Measurements from ENCODE around the gene TMEM17.
A peak's percentile ranks its signal among the peaks of the same experiment; 100 is the strongest.
"Not testable (repeated sequence)": the region's sequence is repeated elsewhere in the genome, so short reads cannot be mapped to it uniquely, and the experiment has no call there.

Gene TMEM17, protein sequence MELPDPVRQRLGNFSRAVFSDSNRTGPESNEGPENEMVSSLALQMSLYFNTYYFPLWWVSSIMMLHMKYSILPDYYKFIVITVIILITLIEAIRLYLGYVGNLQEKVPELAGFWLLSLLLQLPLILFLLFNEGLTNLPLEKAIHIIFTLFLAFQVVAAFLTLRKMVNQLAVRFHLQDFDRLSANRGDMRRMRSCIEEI

DNA sequence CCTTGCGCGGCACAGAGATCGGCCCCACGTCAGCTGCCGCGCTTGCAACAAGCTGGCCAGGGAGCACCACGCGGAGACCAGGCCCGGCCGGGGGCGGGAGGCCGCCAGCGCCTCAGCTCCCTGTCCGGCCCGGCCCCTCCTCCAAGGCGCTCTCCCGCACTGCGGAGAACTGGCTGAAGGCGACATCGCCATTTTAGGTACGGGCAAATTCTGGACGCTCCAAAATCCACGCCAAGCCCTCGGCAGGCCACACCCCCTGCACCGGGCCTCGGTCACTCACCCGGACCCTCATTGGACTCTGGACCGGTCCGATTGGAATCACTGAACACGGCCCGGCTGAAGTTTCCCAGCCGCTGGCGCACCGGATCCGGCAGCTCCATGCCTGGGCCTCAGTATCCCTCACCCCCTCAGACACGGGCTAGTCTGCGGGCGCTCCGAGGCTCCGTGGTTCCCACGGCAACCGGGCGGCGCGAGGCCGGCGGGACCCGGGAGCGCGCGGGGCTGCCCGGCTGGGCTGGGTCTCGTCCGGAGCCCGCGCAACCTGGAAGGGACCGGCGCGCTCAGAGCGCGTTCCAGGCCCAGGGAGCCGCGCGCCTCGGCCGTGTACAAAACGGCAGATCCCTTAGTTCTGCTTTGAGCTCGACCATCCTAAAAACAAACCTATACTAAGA lies at the start of gene TMEM17:
Gene TMEM17, minus strand, starts transcription at position 446 of the 671 bp plus-strand sequence. Its CDS starts 66 bp downstream, at position 380.
- DNase-seq (ENCODE audit: low spot score), result peak; percentile 41

DNA sequence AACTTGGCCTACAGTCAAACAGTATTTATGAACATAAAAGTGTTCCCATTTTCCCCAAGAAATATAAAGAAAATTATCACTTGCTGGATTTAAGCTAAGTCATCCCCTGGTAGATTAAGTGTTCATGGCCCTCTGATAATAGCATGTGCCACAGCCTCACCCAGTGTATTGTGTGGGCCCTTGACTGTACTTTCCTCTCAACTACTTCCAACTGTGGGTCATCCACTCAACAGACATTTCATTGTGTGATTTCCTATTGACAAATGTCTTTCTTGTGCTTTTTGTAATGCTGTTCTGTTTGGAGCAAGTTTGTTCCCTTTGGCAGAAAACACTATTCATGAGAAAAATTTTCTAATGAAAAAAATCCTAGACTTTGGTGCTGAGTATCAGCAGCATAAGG lies 48.4 kb upstream of the TMEM17 start:
- no peak for DNase-seq (ENCODE audit: low spot score)

DNA sequence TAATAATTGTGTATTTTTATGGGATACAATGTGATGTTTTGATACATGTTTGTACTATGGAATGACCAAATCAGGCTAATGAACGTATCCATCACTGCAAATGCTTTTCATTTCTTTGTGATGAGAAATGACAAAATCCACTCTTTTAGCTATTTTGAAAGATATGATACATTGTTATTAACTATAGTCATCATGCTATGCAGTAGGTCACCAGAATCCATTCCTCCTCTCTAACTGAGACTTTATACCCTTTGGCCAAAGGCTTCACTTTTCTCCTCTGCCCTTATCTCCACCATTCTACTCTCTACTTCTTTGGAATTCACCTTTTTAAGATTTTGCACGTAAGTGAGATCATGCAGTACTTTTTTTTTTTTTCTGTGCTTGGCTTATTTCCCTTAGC lies 44.5 kb upstream of the TMEM17 start:
- DNase-seq (ENCODE audit: low spot score), result no peak

DNA sequence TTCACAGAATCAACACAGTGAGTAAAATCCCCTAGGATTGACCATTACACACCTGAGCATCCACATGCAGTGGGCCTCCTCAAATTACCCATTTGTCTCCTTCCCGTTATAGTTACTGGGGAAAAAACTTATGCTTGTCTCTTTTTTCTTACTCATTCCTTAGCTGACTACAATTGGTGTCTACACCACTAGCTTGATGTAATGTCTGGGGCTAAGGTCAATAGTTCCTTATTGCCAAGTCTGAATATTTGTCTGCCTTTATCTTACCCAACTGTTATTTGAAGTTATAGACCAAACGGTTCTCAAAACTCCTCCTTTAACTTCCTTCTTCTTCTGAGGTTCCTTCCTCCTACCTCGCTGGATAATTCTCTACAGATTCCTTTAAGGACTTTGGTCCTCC lies 41.9 kb upstream of the TMEM17 start:
- DNase-seq (ENCODE audit: low spot score), result no peak

DNA sequence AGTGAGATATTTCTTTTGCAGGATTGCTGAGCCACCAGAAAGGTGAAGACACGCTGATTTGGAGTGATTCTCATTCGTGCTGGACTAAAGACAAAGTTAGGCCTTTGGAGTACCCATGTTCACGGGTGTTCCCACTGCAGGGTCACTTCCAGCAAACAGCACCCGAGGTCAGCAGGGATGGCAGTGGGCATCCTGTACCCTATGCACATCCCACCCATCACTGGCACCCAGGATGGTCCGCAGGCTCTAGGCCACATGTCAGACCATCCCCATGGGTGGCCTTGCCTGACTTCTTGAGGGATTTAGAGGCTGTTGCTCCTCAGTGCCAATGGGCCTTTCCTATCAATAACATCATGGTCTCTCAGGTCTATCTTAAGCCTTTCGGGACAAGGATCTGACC lies 39.3 kb upstream of the TMEM17 start:
- no peak for DNase-seq (ENCODE audit: low spot score)

DNA sequence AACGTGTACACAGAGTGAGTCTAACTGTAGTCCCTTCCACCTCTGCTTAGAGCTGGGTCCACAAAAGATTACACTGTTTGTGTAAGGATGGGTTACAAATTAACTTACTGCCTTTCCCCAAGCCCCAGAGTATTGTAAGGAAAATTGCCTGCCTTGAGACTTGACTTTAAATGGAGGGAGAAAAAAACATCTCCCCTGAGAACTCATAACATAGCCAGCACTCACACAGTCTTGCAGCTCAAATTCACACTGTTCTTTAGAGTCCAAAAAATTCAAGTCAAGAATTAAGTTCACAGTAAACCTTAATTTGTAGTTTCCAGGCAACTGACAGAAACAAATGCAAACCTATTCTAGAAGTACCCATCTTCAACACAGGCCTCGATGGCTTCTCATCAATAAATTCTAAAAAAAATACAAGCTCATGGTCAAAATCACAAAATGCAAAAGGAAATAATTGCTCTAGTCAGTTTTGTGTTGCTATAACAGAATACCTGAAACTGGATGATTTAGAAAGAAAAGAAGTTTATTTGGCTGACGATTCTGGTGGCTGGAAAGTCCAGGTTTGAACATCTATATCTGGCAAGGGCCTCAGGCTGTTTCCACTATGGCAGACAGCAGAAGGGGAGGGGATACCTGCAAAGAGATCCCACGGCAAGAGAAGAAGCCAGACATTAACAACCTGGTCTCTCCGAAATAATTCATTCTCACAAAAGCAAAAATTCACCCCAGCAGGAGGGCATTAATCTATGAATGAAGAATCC lies 34.6 kb upstream of the TMEM17 start:
- no peak for DNase-seq (ENCODE audit: low spot score)

DNA sequence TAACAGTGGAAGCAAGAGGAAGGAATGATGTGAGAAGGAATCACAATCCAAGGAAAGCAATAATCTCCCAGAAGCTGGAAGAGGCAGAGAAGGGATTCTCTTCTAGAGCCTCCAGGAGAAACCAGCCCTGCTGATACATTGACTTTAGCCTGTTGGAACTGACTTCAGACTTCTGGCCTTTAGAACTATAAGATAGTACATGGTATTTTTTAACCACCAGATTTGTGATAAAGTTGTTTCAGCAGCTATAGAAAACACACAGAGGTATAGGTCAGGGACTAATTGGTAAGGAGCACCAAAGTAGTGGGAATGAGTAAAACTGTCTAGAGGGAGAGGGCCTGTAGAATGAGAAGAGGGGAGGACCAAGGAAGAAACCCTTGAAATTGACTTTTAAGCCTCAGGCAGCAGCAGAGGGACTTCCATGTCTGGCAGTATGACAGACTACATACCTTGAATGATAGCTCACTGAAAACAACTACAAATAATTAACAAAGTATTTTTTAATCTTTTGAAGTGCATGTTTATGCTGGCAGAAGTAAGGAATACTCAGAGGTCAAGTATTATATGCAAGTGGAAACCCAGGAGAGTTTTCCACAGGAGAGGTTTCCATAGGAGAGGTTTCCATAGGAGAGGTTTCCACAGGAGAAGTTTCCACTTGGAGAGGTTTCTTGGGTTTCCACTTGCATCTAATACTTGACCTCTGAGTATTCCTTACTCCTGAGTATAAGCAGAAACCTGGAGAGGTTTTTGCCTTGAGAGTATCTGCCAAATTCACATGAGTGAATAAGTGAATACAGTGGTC lies 33.8 kb upstream of the TMEM17 start:
- DNase-seq (ENCODE audit: low spot score), result no peak

DNA sequence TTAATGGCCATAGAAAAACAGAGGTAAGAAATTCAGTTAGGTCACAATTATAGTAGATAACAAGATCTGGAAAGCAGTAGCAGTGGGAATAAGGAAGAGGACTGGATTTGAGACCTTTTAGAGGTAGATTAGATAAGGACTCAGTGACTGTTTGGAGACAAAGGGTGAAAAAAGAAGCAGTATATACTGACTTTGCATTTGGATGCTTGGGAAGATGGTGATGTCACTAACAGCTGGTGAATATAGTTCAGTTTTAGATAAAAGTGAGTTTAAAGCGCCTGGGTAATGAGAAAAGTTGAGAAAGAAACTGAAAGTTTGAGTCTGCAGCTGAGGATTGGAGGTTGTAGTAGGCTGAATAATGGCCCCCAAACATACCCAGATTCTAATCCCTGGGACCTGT lies 32.8 kb upstream of the TMEM17 start:
- no peak for DNase-seq (ENCODE audit: low spot score)

DNA sequence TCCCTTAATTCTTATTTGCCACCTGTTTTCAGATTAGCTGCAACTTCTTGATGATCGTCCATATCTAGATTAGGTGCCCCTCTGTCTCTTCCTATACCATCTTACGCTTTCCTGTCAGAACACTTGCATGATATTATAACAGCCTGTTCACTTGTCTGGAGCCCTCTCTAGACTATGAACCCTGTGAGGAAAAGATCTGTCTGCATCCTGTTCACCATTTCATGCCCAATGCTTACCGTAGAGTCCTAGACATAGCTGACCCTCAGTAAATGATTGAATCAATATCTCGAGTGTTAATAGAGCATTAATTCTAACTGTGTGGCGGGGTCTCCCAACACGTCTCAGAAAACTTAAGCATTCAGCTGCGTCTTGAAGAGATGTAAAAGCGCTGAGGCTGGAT lies 31.8 kb upstream of the TMEM17 start:
- DNase-seq (ENCODE audit: low spot score), result no peak

DNA sequence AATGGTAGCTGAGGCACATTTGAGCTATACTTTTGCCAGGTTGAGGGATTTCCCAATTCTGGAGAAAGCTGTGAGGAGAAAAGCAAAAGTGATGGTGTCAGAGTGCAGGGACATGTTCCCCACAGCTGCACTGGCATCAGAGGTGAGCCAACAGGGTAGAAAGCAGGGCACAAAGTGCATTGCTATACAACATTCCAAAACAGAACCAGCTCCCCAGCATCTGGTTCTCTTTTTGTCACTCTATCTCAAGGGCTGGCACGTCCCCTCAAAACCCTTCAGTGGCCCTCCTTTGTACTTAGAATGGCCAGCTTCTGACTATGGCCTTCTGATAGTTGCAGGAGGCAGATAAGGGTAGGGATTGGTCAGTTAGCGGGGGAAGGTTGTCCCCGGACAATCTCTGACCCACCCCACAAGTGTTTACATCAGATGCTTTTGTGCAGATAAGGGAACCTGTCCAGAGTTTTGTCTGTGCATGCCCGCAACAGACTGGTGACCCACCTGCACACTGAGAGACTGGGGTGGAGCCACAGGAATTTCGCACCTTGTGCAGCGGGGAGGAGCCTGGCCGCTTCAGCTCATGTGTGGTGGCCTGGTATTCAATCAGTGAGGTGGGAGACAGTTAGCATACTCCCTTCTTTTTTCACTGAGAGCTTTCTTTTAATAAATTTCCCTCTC lies 31.0 kb upstream of the TMEM17 start:
- DNase-seq (ENCODE audit: low spot score), result no peak

DNA sequence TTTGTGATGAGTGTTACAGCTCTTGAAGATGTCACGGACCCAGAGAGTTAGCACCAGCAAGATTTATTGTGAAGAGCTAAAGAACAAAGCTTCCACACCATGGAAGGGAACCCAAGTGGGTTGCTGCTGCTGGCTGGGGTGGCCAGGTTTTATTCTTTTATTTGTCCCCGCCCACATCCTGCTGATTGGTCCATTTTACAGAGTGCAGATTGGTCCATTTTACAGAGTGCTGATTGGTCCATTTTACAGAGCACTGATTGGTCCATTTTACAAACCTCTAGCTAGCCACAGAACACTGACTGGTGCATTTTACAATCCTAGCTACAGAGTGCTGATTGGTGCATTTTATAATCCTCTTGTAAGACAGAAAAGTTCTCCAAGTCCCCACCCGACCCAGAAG lies 29.5 kb upstream of the TMEM17 start:
- not testable (repeated sequence) for DNase-seq (ENCODE audit: low spot score)

DNA sequence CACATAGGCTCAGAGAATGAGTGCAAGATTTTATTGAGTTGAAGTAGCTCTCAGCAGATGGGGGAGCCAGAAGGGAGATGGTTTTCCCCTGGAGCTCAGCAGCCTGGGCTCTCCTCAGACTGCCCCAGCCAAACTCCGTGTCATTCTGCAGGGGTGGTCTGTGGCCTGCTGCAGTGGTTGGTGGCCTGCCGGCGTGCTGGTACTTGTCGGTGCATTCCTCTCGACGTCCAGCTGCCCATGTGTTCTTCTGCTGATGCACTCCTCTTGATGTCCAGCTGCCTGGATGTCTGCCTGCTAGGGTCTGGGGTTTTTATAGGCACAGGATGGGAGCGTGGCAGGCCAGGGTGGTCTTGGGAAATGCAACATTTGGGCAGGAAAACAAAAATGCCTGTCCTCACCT lies 25.6 kb upstream of the TMEM17 start:
- DNase-seq (ENCODE audit: low spot score), result no peak

DNA sequence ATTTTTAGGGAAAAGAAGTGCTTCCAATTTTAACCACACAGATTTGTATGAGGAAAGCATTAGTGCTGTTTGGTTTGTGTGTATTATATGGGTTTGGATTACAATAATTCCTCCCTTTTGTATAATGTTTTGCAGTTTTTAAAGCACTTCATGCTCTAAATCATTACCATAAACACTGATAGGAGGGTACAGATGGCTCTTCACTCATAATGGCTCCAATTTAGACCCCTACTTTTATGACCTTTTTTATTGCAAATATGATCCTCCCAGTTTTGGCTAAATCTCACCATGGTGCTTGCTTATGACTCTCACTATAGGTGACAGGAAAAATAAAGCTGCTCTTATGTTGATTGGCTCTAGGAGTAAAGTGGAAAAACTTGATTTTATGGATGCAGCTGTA lies 23.8 kb upstream of the TMEM17 start:
- no peak for DNase-seq (ENCODE audit: low spot score)

DNA sequence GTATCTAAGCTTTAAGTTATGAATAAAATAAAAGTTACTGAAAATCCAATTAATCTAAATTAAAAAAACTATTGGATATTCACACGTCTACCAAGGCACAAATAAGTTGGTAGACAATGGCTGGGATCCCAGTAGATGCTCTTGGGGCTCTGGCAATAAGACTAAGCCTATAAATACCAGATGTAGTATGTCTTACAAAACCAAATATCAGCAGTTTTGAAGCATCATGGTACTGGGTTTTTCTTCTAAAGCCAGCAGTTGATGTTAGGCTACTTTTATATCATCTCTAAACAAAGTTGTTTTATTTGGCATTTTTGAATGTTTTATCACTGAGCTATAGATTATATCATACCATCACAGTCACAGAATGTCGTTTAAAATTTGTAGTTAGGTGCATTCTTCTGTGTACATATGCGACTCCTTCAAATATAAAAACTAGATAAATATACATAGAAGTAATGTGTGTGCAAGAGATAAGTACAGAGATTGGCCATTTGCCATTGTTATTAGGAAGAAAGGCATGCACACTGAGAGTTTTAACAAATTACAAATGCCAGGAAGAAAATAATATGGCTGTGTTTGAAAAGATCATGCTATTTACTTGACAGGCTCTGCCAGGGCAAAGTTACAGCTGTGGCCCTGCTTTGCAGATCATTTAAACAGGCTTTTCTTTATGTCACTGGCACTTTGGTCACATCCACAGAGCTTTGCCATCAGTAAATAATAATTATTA lies 21.6 kb upstream of the TMEM17 start:
- no peak for DNase-seq (ENCODE audit: low spot score)

DNA sequence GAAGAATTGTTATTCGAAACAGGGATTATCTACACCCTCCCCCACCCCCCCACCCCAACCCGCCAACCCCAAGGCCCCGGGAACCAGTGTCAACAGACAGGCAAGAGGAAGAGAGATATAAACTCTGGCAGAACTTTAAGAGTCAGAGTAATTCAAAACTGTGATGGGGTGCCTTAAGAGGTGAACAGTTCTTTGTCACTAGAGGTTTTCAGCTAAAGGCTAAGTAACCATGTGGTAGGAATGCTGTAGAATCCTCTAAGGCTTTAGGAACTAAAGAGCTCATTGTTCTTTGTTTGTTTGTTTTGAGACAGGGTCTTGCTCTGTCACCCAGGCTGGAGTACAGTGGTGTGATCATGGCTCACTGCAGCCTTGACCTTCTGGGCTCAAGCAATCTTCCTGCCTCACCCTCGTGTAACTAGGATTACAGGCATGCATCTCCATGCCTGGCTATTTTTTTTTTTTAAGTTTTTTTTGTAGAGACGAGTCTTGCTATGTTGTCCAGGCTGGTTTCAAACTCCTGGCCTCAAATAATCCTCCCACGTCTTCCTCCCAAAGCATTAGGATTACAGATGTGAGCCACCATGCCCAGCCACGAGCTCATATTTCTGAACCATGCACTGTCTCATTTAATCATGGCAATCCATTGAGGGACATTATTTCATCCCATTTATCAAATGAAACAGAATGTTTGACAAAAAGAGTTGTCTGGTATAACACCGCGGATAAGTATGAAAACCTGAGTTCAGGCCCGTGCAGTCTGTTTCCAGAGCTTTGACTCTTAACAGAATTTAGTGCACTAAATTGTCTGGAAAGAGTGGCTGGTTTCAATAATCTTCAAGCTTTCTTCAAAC lies 20.8 kb upstream of the TMEM17 start:
- DNase-seq (ENCODE audit: low spot score), result no peak

DNA sequence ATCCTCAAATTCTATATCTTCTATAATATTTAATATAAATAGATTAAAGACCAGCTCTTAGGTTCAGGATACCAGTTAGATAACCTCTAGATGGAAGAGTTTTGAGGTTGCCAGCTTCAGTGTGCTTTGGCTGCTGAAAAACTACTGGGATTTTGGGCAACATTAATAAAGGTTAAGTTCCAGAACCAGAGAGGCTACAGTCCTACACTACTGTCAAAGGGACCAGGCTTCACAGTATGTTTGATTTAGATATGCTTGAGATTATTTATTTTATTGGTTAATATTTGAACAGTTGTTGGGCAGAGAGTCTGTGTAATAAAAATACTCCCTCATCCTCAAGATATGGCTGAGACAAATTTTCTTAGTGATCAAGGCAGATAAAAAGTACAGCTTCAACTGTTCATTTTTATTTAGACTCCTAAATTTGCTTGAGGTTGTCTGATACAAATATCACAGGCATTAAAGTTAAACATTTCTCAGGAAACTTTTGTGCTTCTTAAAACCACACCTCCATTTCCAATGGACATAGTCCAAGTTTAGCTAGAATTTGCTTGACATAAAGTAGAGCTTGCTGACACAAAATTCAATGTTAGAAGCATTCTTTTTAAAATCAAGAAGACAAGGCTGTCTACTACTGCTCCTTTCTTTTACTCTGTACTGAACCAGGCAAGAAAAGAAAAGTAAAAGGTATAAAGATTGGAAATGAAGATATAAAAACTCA lies 19.7 kb upstream of the TMEM17 start:
- no peak for DNase-seq (ENCODE audit: low spot score)

DNA sequence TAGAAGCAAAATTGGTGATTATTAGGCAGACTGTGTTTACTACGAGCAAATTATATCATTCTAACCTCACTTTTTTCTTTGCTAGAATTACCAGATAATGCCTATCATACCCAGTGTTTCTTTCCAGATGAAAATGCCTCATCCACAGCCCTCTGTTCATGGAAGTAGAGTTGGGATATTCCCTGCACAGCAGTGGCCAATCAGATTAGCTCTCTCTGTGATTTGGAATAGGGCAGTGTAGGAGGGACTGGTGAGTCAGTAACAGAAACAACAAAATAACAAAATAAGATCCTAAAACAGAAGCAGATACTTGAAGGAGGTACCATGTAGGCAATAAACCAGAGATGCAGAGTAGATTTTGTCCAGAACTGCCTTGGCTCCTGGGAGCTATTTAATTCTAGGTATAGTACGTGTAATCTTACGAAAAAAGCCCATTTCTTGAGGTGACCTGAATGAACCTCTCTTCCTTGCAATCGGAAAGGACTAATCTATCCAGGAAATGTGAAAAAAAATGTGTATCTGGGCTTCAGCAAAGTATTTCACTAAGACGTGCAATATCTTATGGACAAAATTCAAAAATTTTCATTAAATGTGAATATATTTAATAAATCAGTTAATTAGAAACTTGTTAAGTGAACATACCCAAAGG lies 18.4 kb upstream of the TMEM17 start:
- DNase-seq (ENCODE audit: low spot score), result no peak

DNA sequence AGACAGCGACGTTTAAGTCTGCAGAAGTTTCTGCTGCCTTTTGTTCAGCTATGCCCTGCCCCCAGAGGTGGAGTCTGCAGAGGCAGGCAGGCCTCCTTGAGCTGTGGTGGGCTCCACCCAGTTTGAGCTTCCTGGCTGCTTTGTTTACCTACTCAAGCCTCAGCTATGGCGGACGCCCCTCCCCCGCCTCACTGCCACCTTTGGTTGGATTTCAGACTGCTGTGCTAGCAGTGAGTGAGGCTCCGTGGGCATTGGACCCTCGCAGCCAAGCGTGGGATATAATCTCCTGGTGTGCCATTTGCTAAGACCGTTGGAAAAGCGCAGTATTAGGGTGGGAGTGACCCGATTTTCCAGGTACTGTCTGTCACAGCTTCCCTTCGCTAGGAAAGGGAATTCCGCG lies 15.1 kb upstream of the TMEM17 start:
- DNase-seq (ENCODE audit: low spot score), result not testable (repeated sequence)

DNA sequence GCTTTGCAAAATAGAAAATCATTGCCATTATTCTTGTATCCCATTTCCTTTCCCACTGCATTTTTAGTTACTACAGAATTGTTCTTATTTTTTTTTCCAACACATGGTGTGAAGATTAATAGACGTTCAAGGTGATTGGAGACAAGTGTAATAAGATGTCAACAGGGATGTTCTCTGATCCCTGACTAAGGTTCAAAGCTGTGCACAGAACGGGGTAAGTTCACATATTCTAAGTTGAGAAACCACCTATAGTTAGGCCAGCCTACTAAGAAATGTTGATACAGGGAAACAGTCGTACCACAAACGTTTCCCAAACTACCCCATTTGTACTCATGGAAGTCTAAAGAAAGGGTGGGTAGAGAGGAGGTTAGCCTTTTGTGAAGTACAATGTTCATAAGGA lies 6.4 kb upstream of the TMEM17 start:
- no peak for DNase-seq (ENCODE audit: low spot score)

Measured in NAMALWA (cell line).